ENCODE measurements around the gene ZNF512B.

The ZNF512B gene

GRCh38 chr20:63955281-63955826 is 14.4 kb downstream of the ZNF512B start:
- DNase-seq: peak; percentile 40
- H3K4me1 ChIP-seq (ENCODE audit: control insufficient read depth, low read depth, low read length): no peaks in the 10 kb centered on the region
- no peak overlapping the region for H4K8ac ChIP-seq (ENCODE audit: low read depth, low read length)
- H3K9ac ChIP-seq (ENCODE audit: low read length): peak overlapping the region; percentile 98
- peak overlapping the region; percentile 32 for H3K18ac ChIP-seq (ENCODE audit: low read length)
- no peak overlapping the region for H2BK120ac ChIP-seq (ENCODE audit: low read depth, low read length)
- H4K5ac ChIP-seq (ENCODE audit: low read length): no peak overlapping the region
- H2BK15ac ChIP-seq (replicated peaks; ENCODE audit: low read depth): no peak overlapping the region
- H2BK5ac ChIP-seq (ENCODE audit: low read length): no peak overlapping the region
- peak overlapping the region; percentile 21 for H3K4ac ChIP-seq (ENCODE audit: low read depth, low read length)
- no CpG with 5 or more reads among the region's 31 CpGs for WGBS (ENCODE audit: extremely low coverage, insufficient coverage, low lambda C conversion rate)
- H3K4me2 ChIP-seq (ENCODE audit: low read length): peak overlapping the region; percentile 83
- peak overlapping the region; percentile 97 for H3K4me3 ChIP-seq (ENCODE audit: low read length)
- no peaks in the 10 kb centered on the region for H3K27me3 ChIP-seq (ENCODE audit: insufficient read depth, low read length, poor library complexity)
- peak overlapping the region; percentile 100 for H3K56ac ChIP-seq (ENCODE audit: low read length)
- H3K79me2 ChIP-seq (ENCODE audit: control insufficient read depth, insufficient read depth, low read length): peaks cover 46% of the 10 kb centered on the region
- H3K27ac ChIP-seq (ENCODE audit: low read depth, low read length): no peak overlapping the region
- peaks cover 20% of the 10 kb centered on the region for H3K79me1 ChIP-seq (ENCODE audit: low read length)
- H2AK5ac ChIP-seq (ENCODE audit: low read length): no peak overlapping the region
- no peak overlapping the region for H3K23ac ChIP-seq (ENCODE audit: low read length)
- H3K36me3 ChIP-seq (ENCODE audit: control insufficient read depth, insufficient read depth, low read length): no peaks in the 10 kb centered on the region

GRCh38 chr20:63953764-63954429 is 15.8 kb downstream of the ZNF512B start:
- no peak overlapping the region for H4K8ac ChIP-seq (ENCODE audit: low read depth, low read length)
- H3K79me1 ChIP-seq (ENCODE audit: low read length): peaks cover 24% of the 10 kb centered on the region
- H3K4ac ChIP-seq (ENCODE audit: low read depth, low read length): no peak overlapping the region
- no peak overlapping the region for H2BK120ac ChIP-seq (ENCODE audit: low read depth, low read length)
- H3K27ac ChIP-seq (ENCODE audit: low read depth, low read length): no peak overlapping the region
- DNase-seq: no peak
- H3K4me3 ChIP-seq (ENCODE audit: low read length): no peak overlapping the region
- H4K5ac ChIP-seq (ENCODE audit: low read length): no peak overlapping the region
- no peaks in the 10 kb centered on the region for H3K27me3 ChIP-seq (ENCODE audit: insufficient read depth, low read length, poor library complexity)
- H2AK5ac ChIP-seq (ENCODE audit: low read length): no peak overlapping the region
- peak overlapping the region; percentile 37 for H3K56ac ChIP-seq (ENCODE audit: low read length)
- no peak overlapping the region for H2BK5ac ChIP-seq (ENCODE audit: low read length)
- peaks cover 1% of the 10 kb centered on the region for H3K4me1 ChIP-seq (ENCODE audit: control insufficient read depth, low read depth, low read length)
- WGBS (ENCODE audit: extremely low coverage, insufficient coverage, low lambda C conversion rate): no CpG with 5 or more reads among the region's 13 CpGs
- H3K18ac ChIP-seq (ENCODE audit: low read length): no peak overlapping the region
- H3K4me2 ChIP-seq (ENCODE audit: low read length): no peak overlapping the region
- no peak overlapping the region for H3K23ac ChIP-seq (ENCODE audit: low read length)
- no peaks in the 10 kb centered on the region for H3K36me3 ChIP-seq (ENCODE audit: control insufficient read depth, insufficient read depth, low read length)
- H3K9ac ChIP-seq (ENCODE audit: low read length): no peak overlapping the region
- H2BK15ac ChIP-seq (replicated peaks; ENCODE audit: low read depth): no peak overlapping the region
- peaks cover 49% of the 10 kb centered on the region for H3K79me2 ChIP-seq (ENCODE audit: control insufficient read depth, insufficient read depth, low read length)

- no peak overlapping the region for H3K56ac ChIP-seq (ENCODE audit: low read length)
- no peak overlapping the region for H2BK15ac ChIP-seq (replicated peaks; ENCODE audit: low read depth)
- peaks cover 4% of the 10 kb centered on the region for H3K4me1 ChIP-seq (ENCODE audit: control insufficient read depth, low read depth, low read length)
- H4K5ac ChIP-seq (ENCODE audit: low read length): no peak overlapping the region
- no peak overlapping the region for H2BK120ac ChIP-seq (ENCODE audit: low read depth, low read length)
- no peaks in the 10 kb centered on the region for H3K27me3 ChIP-seq (ENCODE audit: insufficient read depth, low read length, poor library complexity)
- no peak for DNase-seq
- H3K18ac ChIP-seq (ENCODE audit: low read length): no peak overlapping the region
- no CpG with 5 or more reads among the region's 14 CpGs for WGBS (ENCODE audit: extremely low coverage, insufficient coverage, low lambda C conversion rate)
- no peak overlapping the region for H3K4me2 ChIP-seq (ENCODE audit: low read length)
- no peak overlapping the region for H3K23ac ChIP-seq (ENCODE audit: low read length)
- no peak overlapping the region for H3K9ac ChIP-seq (ENCODE audit: low read length)
- H2BK5ac ChIP-seq (ENCODE audit: low read length): no peak overlapping the region
- H3K79me2 ChIP-seq (ENCODE audit: control insufficient read depth, insufficient read depth, low read length): peaks cover 56% of the 10 kb centered on the region
- no peak overlapping the region for H2AK5ac ChIP-seq (ENCODE audit: low read length)
- no peak overlapping the region for H4K8ac ChIP-seq (ENCODE audit: low read depth, low read length)
- H3K27ac ChIP-seq (ENCODE audit: low read depth, low read length): no peak overlapping the region
- H3K36me3 ChIP-seq (ENCODE audit: control insufficient read depth, insufficient read depth, low read length): no peaks in the 10 kb centered on the region
- no peak overlapping the region for H3K4ac ChIP-seq (ENCODE audit: low read depth, low read length)
- peaks cover 30% of the 10 kb centered on the region for H3K79me1 ChIP-seq (ENCODE audit: low read length)
- H3K4me3 ChIP-seq (ENCODE audit: low read length): no peak overlapping the region
These were observed 17.0 kb downstream of the ZNF512B start for GRCh38 chr20:63952769-63953168.

- no peak overlapping the region for H3K4me3 ChIP-seq (ENCODE audit: low read length)
- H3K9ac ChIP-seq (ENCODE audit: low read length): no peak overlapping the region
- no peak overlapping the region for H3K4me2 ChIP-seq (ENCODE audit: low read length)
- H3K56ac ChIP-seq (ENCODE audit: low read length): no peak overlapping the region
- H2AK5ac ChIP-seq (ENCODE audit: low read length): no peak overlapping the region
- H3K27me3 ChIP-seq (ENCODE audit: insufficient read depth, low read length, poor library complexity): no peaks in the 10 kb centered on the region
- no peak overlapping the region for H3K23ac ChIP-seq (ENCODE audit: low read length)
- H4K8ac ChIP-seq (ENCODE audit: low read depth, low read length): no peak overlapping the region
- no peak for DNase-seq
- H3K4ac ChIP-seq (ENCODE audit: low read depth, low read length): no peak overlapping the region
- no peak overlapping the region for H3K18ac ChIP-seq (ENCODE audit: low read length)
- H3K79me2 ChIP-seq (ENCODE audit: control insufficient read depth, insufficient read depth, low read length): peaks cover 62% of the 10 kb centered on the region
- H2BK120ac ChIP-seq (ENCODE audit: low read depth, low read length): no peak overlapping the region
- peaks cover 34% of the 10 kb centered on the region for H3K79me1 ChIP-seq (ENCODE audit: low read length)
- no peaks in the 10 kb centered on the region for H3K36me3 ChIP-seq (ENCODE audit: control insufficient read depth, insufficient read depth, low read length)
- WGBS (ENCODE audit: extremely low coverage, insufficient coverage, low lambda C conversion rate): no CpG with 5 or more reads among the region's 15 CpGs
- H4K5ac ChIP-seq (ENCODE audit: low read length): no peak overlapping the region
- no peak overlapping the region for H2BK15ac ChIP-seq (replicated peaks; ENCODE audit: low read depth)
- no peak overlapping the region for H2BK5ac ChIP-seq (ENCODE audit: low read length)
- no peak overlapping the region for H3K27ac ChIP-seq (ENCODE audit: low read depth, low read length)
- H3K4me1 ChIP-seq (ENCODE audit: control insufficient read depth, low read depth, low read length): peaks cover 4% of the 10 kb centered on the region
These were observed 17.6 kb downstream of the ZNF512B start for GRCh38 chr20:63952210-63952535.

- Histone ChIP-seq H3K9ac (ENCODE audit: low read length) (no peak overlapping the region), H3K18ac (ENCODE audit: low read length) (no peak overlapping the region), H3K4me3 (ENCODE audit: low read length) (no peak overlapping the region), H3K4me1 (ENCODE audit: control insufficient read depth, low read depth, low read length) (peaks cover 4% of the 10 kb centered on the region), H2BK120ac (ENCODE audit: low read depth, low read length) (no peak overlapping the region), H2AK5ac (ENCODE audit: low read length) (no peak overlapping the region), H2BK15ac (replicated peaks; ENCODE audit: low read depth) (no peak overlapping the region), H3K4ac (ENCODE audit: low read depth, low read length) (no peak overlapping the region), H4K5ac (ENCODE audit: low read length) (no peak overlapping the region), H3K56ac (ENCODE audit: low read length) (no peak overlapping the region), H3K36me3 (ENCODE audit: control insufficient read depth, insufficient read depth, low read length) (no peaks in the 10 kb centered on the region), H3K23ac (ENCODE audit: low read length) (no peak overlapping the region), H3K27me3 (ENCODE audit: insufficient read depth, low read length, poor library complexity) (no peaks in the 10 kb centered on the region), H3K4me2 (ENCODE audit: low read length) (no peak overlapping the region), H3K79me1 (ENCODE audit: low read length) (peaks cover 37% of the 10 kb centered on the region), H2BK5ac (ENCODE audit: low read length) (no peak overlapping the region), H4K8ac (ENCODE audit: low read depth, low read length) (no peak overlapping the region), H3K79me2 (ENCODE audit: control insufficient read depth, insufficient read depth, low read length) (peaks cover 65% of the 10 kb centered on the region), H3K27ac (ENCODE audit: low read depth, low read length) (no peak overlapping the region)
- no peak for DNase-seq
- no CpG with 5 or more reads among the region's 17 CpGs for WGBS (ENCODE audit: extremely low coverage, insufficient coverage, low lambda C conversion rate)
These were observed 18.1 kb downstream of the ZNF512B start for GRCh38 chr20:63951398-63952209.

Data from mesendoderm (in vitro differentiated cells).